Right lobe of liver (tissue), 4 donors: Measurements from ENCODE around the gene EYA3.

Experiments used
- POLR2A ChIP-seq: fragments of 450-650 bp; IDR thresholded peaks from one replicate; pipeline ENCODE4 v1.6.1; 2017; ENCODE audit warnings: antibody characterized with exemption, mild to moderate bottlenecking
- TF ChIP-seq, protein P1 (sequence below), 4 donors: fragments of 200-600 bp in 3 of 4; fragments of 450-650 bp in 1 of 4; IDR thresholded peaks; one replicate each; pipeline versions ENCODE4 v1.5.1 to v1.8.0; 2016 to 2022; ENCODE audit warnings: antibody characterized with exemption in 4 of 4, mild to moderate bottlenecking in 2 of 4
- donor health status: DM: no; HTN: no; CAD: no.
- donor health status: DM: no; HTN: no; CAD: no.
- donor health status: DM: no; HTN: yes; CAD: no.

GRCh38 chr1:27957655-27958054 lies 130.8 kb downstream of the EYA3 start:
- TF ChIP-seq, protein P1, sequence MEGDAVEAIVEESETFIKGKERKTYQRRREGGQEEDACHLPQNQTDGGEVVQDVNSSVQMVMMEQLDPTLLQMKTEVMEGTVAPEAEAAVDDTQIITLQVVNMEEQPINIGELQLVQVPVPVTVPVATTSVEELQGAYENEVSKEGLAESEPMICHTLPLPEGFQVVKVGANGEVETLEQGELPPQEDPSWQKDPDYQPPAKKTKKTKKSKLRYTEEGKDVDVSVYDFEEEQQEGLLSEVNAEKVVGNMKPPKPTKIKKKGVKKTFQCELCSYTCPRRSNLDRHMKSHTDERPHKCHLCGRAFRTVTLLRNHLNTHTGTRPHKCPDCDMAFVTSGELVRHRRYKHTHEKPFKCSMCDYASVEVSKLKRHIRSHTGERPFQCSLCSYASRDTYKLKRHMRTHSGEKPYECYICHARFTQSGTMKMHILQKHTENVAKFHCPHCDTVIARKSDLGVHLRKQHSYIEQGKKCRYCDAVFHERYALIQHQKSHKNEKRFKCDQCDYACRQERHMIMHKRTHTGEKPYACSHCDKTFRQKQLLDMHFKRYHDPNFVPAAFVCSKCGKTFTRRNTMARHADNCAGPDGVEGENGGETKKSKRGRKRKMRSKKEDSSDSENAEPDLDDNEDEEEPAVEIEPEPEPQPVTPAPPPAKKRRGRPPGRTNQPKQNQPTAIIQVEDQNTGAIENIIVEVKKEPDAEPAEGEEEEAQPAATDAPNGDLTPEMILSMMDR (IDR thresholded peaks at IDR 0.05), result no peak
- TF ChIP-seq POLR2A, result no peak
